Activated CD8-positive, alpha-beta memory T cell treated with anti-CD3 and anti-CD28 coated beads for 48 hours (primary cell): ENCODE data around the gene HNRNPK.

Experiments
- DNase-seq, 3 experiments: peaks; one replicate each; pipeline ENCODE4 v3.0.0-alpha.2; 2020; ENCODE audit warnings: low read depth in 2 of 3, low spot score in 2 of 3

Gene HNRNPK

GRCh38 chr9:83979812-83980394 is at the start of gene HNRNPK:
TSS of gene HNRNPK (minus strand) at chr9:83980215. CDS start at chr9:83978252, 1,963 bp downstream.
- DNase-seq = peak; percentile 97 to 99 (median 98)

- DNase-seq = no peak
Observed at GRCh38 chr9:84027201-84027600, 47.2 kb upstream of the HNRNPK start.

GRCh38 chr9:84024041-84024575 is 44.1 kb upstream of the HNRNPK start:
- no peak for DNase-seq

- no peak for DNase-seq
Observed at GRCh38 chr9:84007662-84008061, 27.6 kb upstream of the HNRNPK start.

- DNase-seq = no peak
Observed at GRCh38 chr9:84003246-84003645, 23.2 kb upstream of the HNRNPK start.

GRCh38 chr9:84002344-84002743 is 22.3 kb upstream of the HNRNPK start:
- DNase-seq = no peak

- DNase-seq = no peak
Observed at GRCh38 chr9:84001621-84002020, 21.6 kb upstream of the HNRNPK start.

GRCh38 chr9:84000186-84000585 is 20.2 kb upstream of the HNRNPK start:
- no peak for DNase-seq

GRCh38 chr9:83999141-83999918 is 19.3 kb upstream of the HNRNPK start:
- DNase-seq = no peak

- no peak for DNase-seq
Observed at GRCh38 chr9:83996126-83996525, 16.1 kb upstream of the HNRNPK start.

- DNase-seq = no peak
Observed at GRCh38 chr9:83992901-83993300, 12.9 kb upstream of the HNRNPK start.

- no peak for DNase-seq
Observed at GRCh38 chr9:83992407-83992806, 12.4 kb upstream of the HNRNPK start.

- DNase-seq = no peak
Observed at GRCh38 chr9:83991355-83991754, 11.3 kb upstream of the HNRNPK start.

GRCh38 chr9:83988411-83988810 is 8.4 kb upstream of the HNRNPK start:
- no peak for DNase-seq

GRCh38 chr9:83987402-83987791 is 7.4 kb upstream of the HNRNPK start:
- no peak for DNase-seq

GRCh38 chr9:83986765-83987401 is 6.9 kb upstream of the HNRNPK start:
- DNase-seq = no peak

- DNase-seq = no peak
Observed at GRCh38 chr9:83986195-83986594, 6.2 kb upstream of the HNRNPK start.

- DNase-seq = peak in 1 of 3 experiments; percentile 6
Observed at GRCh38 chr9:83981126-83981871, 1.3 kb upstream of the HNRNPK start.

GRCh38 chr9:83980395-83981125 is 545 bp upstream of the HNRNPK start, which contains the start of gene RMI1:
TSS of gene RMI1 (plus strand) at chr9:83980805. CDS start at chr9:84000987, 20,182 bp downstream.
- DNase-seq = peak; percentile 93 to 98 (median 97)

- peak; percentile 67 to 73 (median 72) for DNase-seq
Observed at GRCh38 chr9:83978992-83979811, 813 bp downstream of the HNRNPK start.
